Measurements from ENCODE around the gene PPP1R11.

- TF ChIP-seq CTCF (IDR thresholded peaks at IDR 0.05; ENCODE audit: low read depth, low read length): peak; percentile 48
- no peak for TF ChIP-seq EZH2phosphoT487 (IDR thresholded peaks at IDR 0.05; ENCODE audit: low read depth)
Observed at GRCh38 chr6:30037182-30037788, 29.7 kb upstream of the PPP1R11 start.

Measured in OCI-LY3 (cell line).